Neural cell (in vitro differentiated cells): ENCODE measurements around the gene JMJD6. TPM values are rescaled to one million over a fixed set of nuclear protein-coding genes. Genes with fewer than 3 reads are reported as not detected.
A peak's percentile ranks its signal among the peaks of the same experiment; 100 is the strongest.

ENCODE experiments used
- H2AFZ ChIP-seq: fragments of 200-600, 300-800 bp; sonication (generic), shearing (Covaris generic); 2 replicates; pipeline ENCODE4 v1.6.0; 2014; ENCODE audit warnings: low read depth, mild to moderate bottlenecking, antibody characterized with exemption, low read length, moderate library complexity
- H3F3A ChIP-seq: fragments of 200-600 bp; shearing (Covaris generic); 2 replicates; pipeline ENCODE4 v1.6.1; 2016; ENCODE audit warnings: mild to moderate bottlenecking, moderate library complexity, mixed read lengths, antibody characterized with exemption, low read length; ENCODE audit not compliant: insufficient read depth, poor library complexity, severe bottlenecking
- H3K27ac ChIP-seq: fragments of 200-600, 300-800 bp; sonication (generic), shearing (Covaris generic); 2 replicates; pipeline ENCODE4 v1.5.1; 2014; ENCODE audit warnings: mild to moderate bottlenecking, low read length, moderate library complexity
- H3K27me3 ChIP-seq: fragments of 300-800, 200-600 bp; sonication (generic), shearing (Covaris generic); 2 replicates; pipeline ENCODE4 v1.6.0; 2014; ENCODE audit warnings: mild to moderate bottlenecking, low read depth, low read length, moderate library complexity; ENCODE audit not compliant: insufficient read depth
- H3K36me3 ChIP-seq: fragments of 300-800, 200-600 bp; sonication (generic), shearing (Covaris generic); 2 replicates; pipeline ENCODE4 v1.5.1; 2014; ENCODE audit warnings: mild to moderate bottlenecking, antibody characterized with exemption, low read length, moderate library complexity; ENCODE audit not compliant: insufficient read depth
- H3K4me2 ChIP-seq: fragments of 300-800, 200-600 bp; sonication (generic), shearing (Covaris generic); 2 replicates; pipeline ENCODE4 v1.6.0; 2014; ENCODE audit warnings: mild to moderate bottlenecking, low read length
- H3K4me3 ChIP-seq: fragments of 300-800, 200-600 bp; sonication (generic), shearing (Covaris generic); 2 replicates; pipeline ENCODE4 v1.5.1; 2014; ENCODE audit warnings: mild to moderate bottlenecking, low read length, moderate library complexity
- H3K79me2 ChIP-seq: fragments of 200-600 bp; shearing (Covaris generic); replicated peaks from 2 replicates; pipeline ENCODE4 v1.6.0; 2014; ENCODE audit warnings: mild to moderate bottlenecking, low read length, moderate library complexity; ENCODE audit not compliant: insufficient read depth
- H3K9ac ChIP-seq: fragments of 300-800, 200-600 bp; sonication (generic), shearing (Covaris generic); 2 replicates; pipeline ENCODE4 v1.6.1; 2016; ENCODE audit warnings: mild to moderate bottlenecking, low read length, mixed read lengths
- H3K9me2 ChIP-seq: fragments of 200-600 bp; shearing (Covaris generic); 2 replicates; pipeline ENCODE4 v1.6.1; 2016; ENCODE audit warnings: mild to moderate bottlenecking, low read length, mixed read lengths; ENCODE audit not compliant: insufficient read depth
- H3K9me3 ChIP-seq: fragments of 200-600, 300-800 bp; sonication (generic), shearing (Covaris generic); 2 replicates; pipeline ENCODE4 v1.6.1; 2016; ENCODE audit warnings: mild to moderate bottlenecking, mixed run types, low read length, moderate library complexity, mixed read lengths
- H4K20me1 ChIP-seq: fragments of 200-600 bp; shearing (Covaris generic); 2 replicates; pipeline ENCODE4 v1.6.1; 2016; ENCODE audit warnings: mild to moderate bottlenecking, mixed run types; ENCODE audit not compliant: insufficient read depth
- CTCF ChIP-seq: fragments of 450-650 bp; IDR thresholded peaks from 2 replicates; pipeline ENCODE4 v1.5.1; 2014; ENCODE audit warnings: antibody characterized with exemption, mild to moderate bottlenecking, moderate library complexity; ENCODE audit not compliant: poor library complexity, severe bottlenecking
- EP300 ChIP-seq: fragments of 450-650 bp; conservative IDR thresholded peaks from 2 replicates; pipeline ENCODE4 v1.6.1; 2014; ENCODE audit warnings: antibody characterized with exemption, mild to moderate bottlenecking, moderate library complexity; ENCODE audit not compliant: poor library complexity, severe bottlenecking
- EZH2 ChIP-seq: fragments of 200-600, 300-800 bp; shearing (Covaris generic), sonication (generic); IDR thresholded peaks from 2 replicates; pipeline ENCODE4 v1.6.1; 2014; ENCODE audit warnings: antibody characterized with exemption, low read length, borderline replicate concordance, mild to moderate bottlenecking; ENCODE audit not compliant: insufficient read depth, poor library complexity, severe bottlenecking
- MXI1 ChIP-seq: fragments of 450-650 bp; conservative IDR thresholded peaks from 2 replicates; pipeline ENCODE4 v1.6.1; 2014; ENCODE audit warnings: antibody characterized with exemption, mild to moderate bottlenecking; ENCODE audit not compliant: poor library complexity, severe bottlenecking
- POLR2AphosphoS5 ChIP-seq: IDR thresholded peaks from 2 replicates; pipeline ENCODE4 v1.6.1; 2012
- RAD21 ChIP-seq: fragments of 450-650 bp; conservative IDR thresholded peaks from 2 replicates; pipeline ENCODE4 v1.6.1; 2014; ENCODE audit warnings: antibody characterized with exemption, mild to moderate bottlenecking, moderate library complexity
- REST ChIP-seq: IDR thresholded peaks from 2 replicates; pipeline ENCODE4 v1.6.1; 2012; ENCODE audit warnings: borderline replicate concordance
- SMC3 ChIP-seq: fragments of 450-650 bp; conservative IDR thresholded peaks from 2 replicates; pipeline ENCODE4 v1.6.1; 2014; ENCODE audit warnings: antibody characterized with exemption, mild to moderate bottlenecking, moderate library complexity; ENCODE audit not compliant: poor library complexity
- TAF1 ChIP-seq: IDR thresholded peaks from 2 replicates; pipeline ENCODE4 v1.6.1; 2012; ENCODE audit warnings: low read depth
- polyA plus RNA-seq: library from polyadenylated mRNA; depleted of rRNA; stranded (reverse); fragments of >200 nt; gene quantifications from 2 replicates; pipeline ENCODE4 v1.2.3, GENCODE V29; 2014

The JMJD6 gene
- polyA plus RNA-seq, 1 donor from 2014 or later, result 21.7 TPM

- Histone ChIP-seq H3K79me2 (peaks cover 24% of the 10 kb centered on the region), H3K9me3 (no peaks in the 10 kb centered on the region), H3K9me2 (no peaks in the 10 kb centered on the region), H3K27ac (peak overlapping the region; percentile 95), H3K4me3 (peak overlapping the region; percentile 100), H3K36me3 (no peaks in the 10 kb centered on the region), H2AFZ (no peak overlapping the region), H4K20me1 (no peaks in the 10 kb centered on the region), H3K4me2 (peak overlapping the region; percentile 98), H3F3A (no peaks in the 10 kb centered on the region), H3K9ac (peak overlapping the region; percentile 97), H3K27me3 (no peaks in the 10 kb centered on the region)
- no peak for TF ChIP-seq EP300
- TF ChIP-seq TAF1, result no peak
- TF ChIP-seq REST, result no peak
- no peak for TF ChIP-seq CTCF
- TF ChIP-seq RAD21, result no peak
- no peak for TF ChIP-seq POLR2AphosphoS5
- no peak for TF ChIP-seq SMC3
Observed at GRCh38 chr17:76727745-76728456, 1.5 kb upstream of the JMJD6 start.

- Histone ChIP-seq H3K27me3 (no peaks in the 10 kb centered on the region), H3K27ac (peak within 1 kb of the TSS; percentile 95), H3K36me3 (no peaks in the 10 kb centered on the region), H3K4me3 (peak within 1 kb of the TSS; percentile 100), H3K79me2 (peaks cover 24% of the 10 kb centered on the region), H3K4me2 (peak within 1 kb of the TSS; percentile 98), H4K20me1 (no peaks in the 10 kb centered on the region), H2AFZ (peak within 1 kb of the TSS; percentile 65), H3K9ac (peak within 1 kb of the TSS; percentile 97), H3K9me3 (no peaks in the 10 kb centered on the region), H3F3A (no peaks in the 10 kb centered on the region), H3K9me2 (no peaks in the 10 kb centered on the region)
- TF ChIP-seq RAD21 (peak; percentile 68), POLR2AphosphoS5 (peak; percentile 85), TAF1 (peak; percentile 35), CTCF (peak; percentile 85), SMC3 (peak; percentile 84), MXI1 (peak; percentile 95), REST (peak; percentile 15), EP300 (no peak), EZH2 (no peak)
Observed at GRCh38 chr17:76726776-76727718, 641 bp upstream of the JMJD6 start, which contains the start of gene METTL23. Gene METTL23, plus strand, starts transcription at chr17:76726839. Its CDS starts 2,872 bp downstream, at chr17:76729711.
